ENCODE measurements around the gene CAPN3. TPM values are rescaled to one million over a fixed set of nuclear protein-coding genes. Genes with fewer than 3 reads are reported as not detected.

The CAPN3 gene
- total RNA-seq, 3 donors from 2014 or later (not counting 1 experiment from before 2014, with no cell fraction given): 5.5 to 10.8 (median 6.8) TPM

DNA sequence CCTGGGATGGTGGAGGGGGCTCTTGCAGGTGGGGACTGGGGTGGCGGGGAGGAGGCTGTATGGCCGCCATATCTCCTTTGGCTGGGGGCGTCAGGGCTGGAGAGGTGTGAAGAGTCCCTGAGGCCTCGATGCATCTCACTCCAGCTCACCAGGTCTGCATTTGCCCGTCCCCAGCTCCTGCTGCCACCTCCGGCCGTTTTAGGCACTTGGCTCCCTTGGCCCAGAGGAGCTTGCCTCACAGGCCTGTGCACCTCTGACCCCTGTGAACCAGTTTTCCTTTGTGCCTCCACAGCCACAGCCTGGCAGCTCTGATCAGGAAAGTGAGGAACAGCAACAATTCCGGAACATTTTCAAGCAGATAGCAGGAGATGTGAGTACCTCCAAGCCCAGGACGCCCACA lies 49.7 kb downstream of the CAPN3 start:
- Mint-ChIP-seq H3K27ac (no peak overlapping the region), H3K4me1 (no peaks in the 10 kb centered on the region), H3K27me3 (ENCODE audit: low read depth in 2 of 2) (no peaks in the 10 kb centered on the region), H3K36me3 (no peaks in the 10 kb centered on the region), H3K9me3 (no peaks in the 10 kb centered on the region), H3K4me3 (no peak overlapping the region)
- H3K27ac ChIP-seq (ENCODE audit: low read length): no peak overlapping the region
- no peaks in the 10 kb centered on the region for H3K27me3 ChIP-seq (ENCODE audit: control insufficient read depth, insufficient read depth, low read length)
- H3K36me3 ChIP-seq (ENCODE audit: control insufficient read depth, insufficient read depth, low read length): peaks cover 13% of the 10 kb centered on the region
- H3K9me3 ChIP-seq (ENCODE audit: control insufficient read depth, insufficient read depth, low read length): no peaks in the 10 kb centered on the region
- H3K4me1 ChIP-seq (ENCODE audit: control insufficient read depth, insufficient read depth, low read length): no peaks in the 10 kb centered on the region
- TF ChIP-seq, protein P1, sequence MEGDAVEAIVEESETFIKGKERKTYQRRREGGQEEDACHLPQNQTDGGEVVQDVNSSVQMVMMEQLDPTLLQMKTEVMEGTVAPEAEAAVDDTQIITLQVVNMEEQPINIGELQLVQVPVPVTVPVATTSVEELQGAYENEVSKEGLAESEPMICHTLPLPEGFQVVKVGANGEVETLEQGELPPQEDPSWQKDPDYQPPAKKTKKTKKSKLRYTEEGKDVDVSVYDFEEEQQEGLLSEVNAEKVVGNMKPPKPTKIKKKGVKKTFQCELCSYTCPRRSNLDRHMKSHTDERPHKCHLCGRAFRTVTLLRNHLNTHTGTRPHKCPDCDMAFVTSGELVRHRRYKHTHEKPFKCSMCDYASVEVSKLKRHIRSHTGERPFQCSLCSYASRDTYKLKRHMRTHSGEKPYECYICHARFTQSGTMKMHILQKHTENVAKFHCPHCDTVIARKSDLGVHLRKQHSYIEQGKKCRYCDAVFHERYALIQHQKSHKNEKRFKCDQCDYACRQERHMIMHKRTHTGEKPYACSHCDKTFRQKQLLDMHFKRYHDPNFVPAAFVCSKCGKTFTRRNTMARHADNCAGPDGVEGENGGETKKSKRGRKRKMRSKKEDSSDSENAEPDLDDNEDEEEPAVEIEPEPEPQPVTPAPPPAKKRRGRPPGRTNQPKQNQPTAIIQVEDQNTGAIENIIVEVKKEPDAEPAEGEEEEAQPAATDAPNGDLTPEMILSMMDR (IDR thresholded peaks at IDR 0.05): no peak
- DNase-seq (no peak), ATAC-seq (no peak)
- no peak overlapping the region for H3K4me3 ChIP-seq (ENCODE audit: low read length)
- intact Hi-C loops (cut with micrococcal nuclease): no loop called here
- 91% methylated on average over 9 of the region's 9 CpGs for WGBS (ENCODE audit: insufficient coverage)

DNA sequence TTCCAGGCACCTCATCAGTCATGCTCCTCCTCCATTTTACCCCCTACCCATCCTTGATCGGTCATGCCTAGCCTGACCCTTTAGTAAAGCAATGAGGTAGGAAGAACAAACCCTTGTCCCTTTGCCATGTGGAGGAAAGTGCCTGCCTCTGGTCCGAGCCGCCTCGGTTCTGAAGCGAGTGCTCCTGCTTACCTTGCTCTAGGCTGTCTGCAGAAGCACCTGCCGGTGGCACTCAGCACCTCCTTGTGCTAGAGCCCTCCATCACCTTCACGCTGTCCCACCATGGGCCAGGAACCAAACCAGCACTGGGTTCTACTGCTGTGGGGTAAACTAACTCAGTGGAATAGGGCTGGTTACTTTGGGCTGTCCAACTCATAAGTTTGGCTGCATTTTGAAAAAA lies 52.6 kb downstream of the CAPN3 start:
- TF ChIP-seq, protein P1 (IDR thresholded peaks at IDR 0.05): no peak
- Mint-ChIP-seq H3K27me3 (ENCODE audit: low read depth in 2 of 2) (no peaks in the 10 kb centered on the region), H3K4me3 (no peak overlapping the region), H3K4me1 (no peaks in the 10 kb centered on the region), H3K27ac (no peak overlapping the region), H3K9me3 (no peaks in the 10 kb centered on the region), H3K36me3 (peaks cover under 1% of the 10 kb centered on the region)
- Histone ChIP-seq H3K4me3 (ENCODE audit: low read length) (no peak overlapping the region), H3K27ac (ENCODE audit: low read length) (no peak overlapping the region), H3K36me3 (ENCODE audit: control insufficient read depth, insufficient read depth, low read length) (peaks cover 29% of the 10 kb centered on the region), H3K27me3 (ENCODE audit: control insufficient read depth, insufficient read depth, low read length) (no peaks in the 10 kb centered on the region), H3K9me3 (ENCODE audit: control insufficient read depth, insufficient read depth, low read length) (no peaks in the 10 kb centered on the region), H3K4me1 (ENCODE audit: control insufficient read depth, insufficient read depth, low read length) (no peaks in the 10 kb centered on the region)
- whole genome bisulfite sequencing (ENCODE audit: insufficient coverage): 98% methylated on average over 7 of the region's 7 CpGs
- no peak for DNase-seq
- ATAC-seq: no peak
- intact Hi-C loops (cut with micrococcal nuclease): no loop called here

DNA sequence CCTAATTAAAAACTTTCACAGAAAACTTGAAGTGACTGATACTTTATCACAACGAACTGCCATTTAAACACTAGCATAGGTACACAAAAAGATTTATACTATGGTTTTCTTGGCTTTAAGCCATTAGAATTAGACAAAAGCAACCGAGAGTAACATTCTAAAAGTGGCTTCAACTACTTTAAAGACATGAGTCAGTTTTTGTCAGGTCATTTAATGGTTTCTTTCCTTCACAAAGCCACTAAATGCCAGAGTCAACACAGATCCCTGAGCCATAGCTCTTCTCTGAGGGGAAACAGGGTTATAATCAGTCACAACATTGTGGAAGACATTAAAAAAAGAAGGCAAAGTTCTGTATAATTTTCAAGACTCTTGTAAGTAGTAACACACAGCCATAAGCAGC lies 54.6 kb downstream of the CAPN3 start:
- Histone ChIP-seq H3K4me1 (ENCODE audit: control insufficient read depth, insufficient read depth, low read length) (no peaks in the 10 kb centered on the region), H3K27me3 (ENCODE audit: control insufficient read depth, insufficient read depth, low read length) (no peaks in the 10 kb centered on the region), H3K9me3 (ENCODE audit: control insufficient read depth, insufficient read depth, low read length) (no peaks in the 10 kb centered on the region), H3K36me3 (ENCODE audit: control insufficient read depth, insufficient read depth, low read length) (peaks cover 43% of the 10 kb centered on the region), H3K27ac (ENCODE audit: low read length) (no peak overlapping the region), H3K4me3 (ENCODE audit: low read length) (no peak overlapping the region)
- no peak overlapping the region for H3K4me3 Mint-ChIP-seq
- H3K36me3 Mint-ChIP-seq: peaks cover 12% of the 10 kb centered on the region
- ATAC-seq (no peak), DNase-seq (no peak)
- H3K27me3 Mint-ChIP-seq (ENCODE audit: low read depth in 2 of 2): no peaks in the 10 kb centered on the region
- 92% methylated on average over 1 of the region's 2 CpGs for WGBS (ENCODE audit: insufficient coverage)
- no peak overlapping the region for H3K27ac Mint-ChIP-seq
- no peaks in the 10 kb centered on the region for H3K9me3 Mint-ChIP-seq
- intact Hi-C loops (cut with micrococcal nuclease): no loop called here
- TF ChIP-seq, protein P1 (IDR thresholded peaks at IDR 0.05): no peak
- H3K4me1 Mint-ChIP-seq: no peaks in the 10 kb centered on the region

DNA sequence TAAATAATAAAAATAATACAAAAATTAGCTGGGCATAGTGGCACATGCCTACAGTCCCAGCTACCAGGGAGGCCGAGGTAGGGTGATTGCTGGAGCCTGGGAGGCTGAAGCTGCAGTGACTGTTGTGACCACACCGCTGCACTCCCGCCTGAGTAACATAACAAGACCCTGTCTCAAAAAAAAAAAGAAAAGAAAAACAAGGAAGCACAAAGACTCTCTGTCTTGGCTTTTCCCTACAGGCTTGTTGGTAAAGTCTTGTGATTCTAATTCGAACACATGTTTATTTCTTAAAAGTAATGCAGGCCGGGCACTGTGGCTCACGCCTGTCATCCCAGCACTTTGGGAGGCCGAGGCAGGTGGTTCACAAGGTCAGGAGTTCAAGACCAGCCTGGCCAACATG lies 60.1 kb downstream of the CAPN3 start:
- intact Hi-C loops (cut with micrococcal nuclease): no loop called here

More for the DNA sequence above, 60.1 kb downstream of the CAPN3 start:
- H3K9me3 ChIP-seq (ENCODE audit: control insufficient read depth, insufficient read depth, low read length): no peaks in the 10 kb centered on the region
- WGBS (ENCODE audit: insufficient coverage): 98% methylated on average over 7 of the region's 7 CpGs
- H3K27ac ChIP-seq (ENCODE audit: low read length): no peak overlapping the region
- no peaks in the 10 kb centered on the region for H3K4me1 ChIP-seq (ENCODE audit: control insufficient read depth, insufficient read depth, low read length)
- H3K4me1 Mint-ChIP-seq: no peaks in the 10 kb centered on the region
- no peaks in the 10 kb centered on the region for H3K9me3 Mint-ChIP-seq
- H3K27ac Mint-ChIP-seq: no peak overlapping the region
- no peaks in the 10 kb centered on the region for H3K27me3 ChIP-seq (ENCODE audit: control insufficient read depth, insufficient read depth, low read length)
- peaks cover 71% of the 10 kb centered on the region for H3K36me3 ChIP-seq (ENCODE audit: control insufficient read depth, insufficient read depth, low read length)
- H3K36me3 Mint-ChIP-seq: peaks cover 26% of the 10 kb centered on the region
- DNase-seq: no peak
- TF ChIP-seq, protein P1 (IDR thresholded peaks at IDR 0.05): no peak
- no peaks in the 10 kb centered on the region for H3K27me3 Mint-ChIP-seq (ENCODE audit: low read depth in 2 of 2)
- H3K4me3 Mint-ChIP-seq: no peak overlapping the region
- no peak overlapping the region for H3K4me3 ChIP-seq (ENCODE audit: low read length)
- no peak for ATAC-seq

All from natural killer cell (primary cell).